ENCODE measurements around the gene SGPP2.

DNA sequence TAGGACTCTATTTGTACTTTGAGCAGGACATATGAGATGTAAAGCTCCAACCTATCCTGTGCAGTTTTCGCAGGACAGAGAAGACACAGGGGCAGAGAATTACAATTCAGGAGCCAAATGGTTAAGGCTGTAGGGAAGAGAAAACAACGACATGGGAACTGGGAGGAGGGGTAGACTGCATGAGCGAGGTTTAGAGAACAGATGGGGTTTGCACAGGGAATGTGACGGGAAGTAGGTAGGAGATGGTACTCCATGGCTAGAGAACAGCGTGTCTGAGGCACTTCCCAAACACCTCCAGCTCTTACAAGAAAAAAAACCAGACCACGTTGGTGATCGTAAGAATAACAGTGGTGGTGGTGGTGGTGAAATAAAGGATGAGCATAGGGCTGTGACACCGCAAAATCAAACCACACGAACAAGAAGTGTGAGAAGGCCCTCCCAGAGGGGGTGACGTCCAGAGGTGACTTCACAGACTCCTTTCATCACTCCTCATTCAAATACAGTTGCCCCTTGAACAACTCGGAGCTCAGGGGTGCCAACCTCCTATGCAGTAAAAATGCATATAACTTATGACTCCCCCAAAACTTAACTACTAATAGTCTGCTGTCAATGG lies 138.9 kb downstream of the SGPP2 start:
- TF ChIP-seq, protein P1, sequence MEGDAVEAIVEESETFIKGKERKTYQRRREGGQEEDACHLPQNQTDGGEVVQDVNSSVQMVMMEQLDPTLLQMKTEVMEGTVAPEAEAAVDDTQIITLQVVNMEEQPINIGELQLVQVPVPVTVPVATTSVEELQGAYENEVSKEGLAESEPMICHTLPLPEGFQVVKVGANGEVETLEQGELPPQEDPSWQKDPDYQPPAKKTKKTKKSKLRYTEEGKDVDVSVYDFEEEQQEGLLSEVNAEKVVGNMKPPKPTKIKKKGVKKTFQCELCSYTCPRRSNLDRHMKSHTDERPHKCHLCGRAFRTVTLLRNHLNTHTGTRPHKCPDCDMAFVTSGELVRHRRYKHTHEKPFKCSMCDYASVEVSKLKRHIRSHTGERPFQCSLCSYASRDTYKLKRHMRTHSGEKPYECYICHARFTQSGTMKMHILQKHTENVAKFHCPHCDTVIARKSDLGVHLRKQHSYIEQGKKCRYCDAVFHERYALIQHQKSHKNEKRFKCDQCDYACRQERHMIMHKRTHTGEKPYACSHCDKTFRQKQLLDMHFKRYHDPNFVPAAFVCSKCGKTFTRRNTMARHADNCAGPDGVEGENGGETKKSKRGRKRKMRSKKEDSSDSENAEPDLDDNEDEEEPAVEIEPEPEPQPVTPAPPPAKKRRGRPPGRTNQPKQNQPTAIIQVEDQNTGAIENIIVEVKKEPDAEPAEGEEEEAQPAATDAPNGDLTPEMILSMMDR (conservative IDR thresholded peaks at IDR 0.05), result no peak
- TF ChIP-seq EZH2 (IDR thresholded peaks at IDR 0.05; ENCODE audit: low read depth), result no peak

Measured in PC-9 (cell line).